Measurements from ENCODE around the gene TRAK2.

Gene TRAK2

GRCh38 chr2:201348758-201349157 is 102.5 kb downstream of the TRAK2 start:
- Histone ChIP-seq H3K27ac (ENCODE audit: low read length) (no peak overlapping the region), H3K4me3 (ENCODE audit: low read length) (no peak overlapping the region), H3K36me3 (ENCODE audit: control insufficient read depth, low read depth, low read length) (no peaks in the 10 kb centered on the region), H3K9me3 (ENCODE audit: control insufficient read depth, low read depth, low read length) (no peaks in the 10 kb centered on the region), H3K4me1 (ENCODE audit: control insufficient read depth, low read depth, low read length) (no peaks in the 10 kb centered on the region), H3K27me3 (ENCODE audit: control insufficient read depth, insufficient read depth, low read length) (no peaks in the 10 kb centered on the region), H3K9ac (ENCODE audit: low read length) (no peak overlapping the region)

GRCh38 chr2:201347138-201347537 is 104.1 kb downstream of the TRAK2 start:
- H3K9ac ChIP-seq (ENCODE audit: low read length), result no peak overlapping the region
- H3K36me3 ChIP-seq (ENCODE audit: control insufficient read depth, low read depth, low read length), result no peaks in the 10 kb centered on the region
- H3K9me3 ChIP-seq (ENCODE audit: control insufficient read depth, low read depth, low read length), result no peaks in the 10 kb centered on the region
- H3K4me1 ChIP-seq (ENCODE audit: control insufficient read depth, low read depth, low read length), result no peaks in the 10 kb centered on the region
- no peaks in the 10 kb centered on the region for H3K27me3 ChIP-seq (ENCODE audit: control insufficient read depth, insufficient read depth, low read length)
- H3K27ac ChIP-seq (ENCODE audit: low read length), result no peak overlapping the region
- H3K4me3 ChIP-seq (ENCODE audit: low read length), result no peak overlapping the region

GRCh38 chr2:201345625-201346213 is 105.5 kb downstream of the TRAK2 start:
- no peak overlapping the region for H3K27ac ChIP-seq (ENCODE audit: low read length)

GRCh38 chr2:201344663-201345366 is 106.4 kb downstream of the TRAK2 start:
- Histone ChIP-seq H3K27ac (ENCODE audit: low read length) (no peak overlapping the region), H3K4me3 (ENCODE audit: low read length) (no peak overlapping the region), H3K36me3 (ENCODE audit: control insufficient read depth, low read depth, low read length) (no peaks in the 10 kb centered on the region), H3K4me1 (ENCODE audit: control insufficient read depth, low read depth, low read length) (no peaks in the 10 kb centered on the region), H3K27me3 (ENCODE audit: control insufficient read depth, insufficient read depth, low read length) (no peaks in the 10 kb centered on the region), H3K9me3 (ENCODE audit: control insufficient read depth, low read depth, low read length) (no peaks in the 10 kb centered on the region), H3K9ac (ENCODE audit: low read length) (no peak overlapping the region)

More at GRCh38 chr2:201345625-201346213, 105.5 kb downstream of the TRAK2 start:
- no peaks in the 10 kb centered on the region for H3K36me3 ChIP-seq (ENCODE audit: control insufficient read depth, low read depth, low read length)
- no peaks in the 10 kb centered on the region for H3K27me3 ChIP-seq (ENCODE audit: control insufficient read depth, insufficient read depth, low read length)
- H3K4me1 ChIP-seq (ENCODE audit: control insufficient read depth, low read depth, low read length), result no peaks in the 10 kb centered on the region
- H3K9ac ChIP-seq (ENCODE audit: low read length), result no peak overlapping the region
- H3K4me3 ChIP-seq (ENCODE audit: low read length), result no peak overlapping the region
- no peaks in the 10 kb centered on the region for H3K9me3 ChIP-seq (ENCODE audit: control insufficient read depth, low read depth, low read length)

- no peaks in the 10 kb centered on the region for H3K9me3 ChIP-seq (ENCODE audit: control insufficient read depth, low read depth, low read length)
- no peaks in the 10 kb centered on the region for H3K36me3 ChIP-seq (ENCODE audit: control insufficient read depth, low read depth, low read length)
- H3K27me3 ChIP-seq (ENCODE audit: control insufficient read depth, insufficient read depth, low read length), result no peaks in the 10 kb centered on the region
- H3K9ac ChIP-seq (ENCODE audit: low read length), result no peak overlapping the region
- H3K4me3 ChIP-seq (ENCODE audit: low read length), result no peak overlapping the region
- H3K4me1 ChIP-seq (ENCODE audit: control insufficient read depth, low read depth, low read length), result no peaks in the 10 kb centered on the region
- H3K27ac ChIP-seq (ENCODE audit: low read length), result no peak overlapping the region
Measured at GRCh38 chr2:201343559-201343958, 107.7 kb downstream of the TRAK2 start.

GRCh38 chr2:201342923-201343322 is 108.3 kb downstream of the TRAK2 start:
- no peaks in the 10 kb centered on the region for H3K4me1 ChIP-seq (ENCODE audit: control insufficient read depth, low read depth, low read length)
- no peaks in the 10 kb centered on the region for H3K9me3 ChIP-seq (ENCODE audit: control insufficient read depth, low read depth, low read length)
- no peak overlapping the region for H3K9ac ChIP-seq (ENCODE audit: low read length)
- no peak overlapping the region for H3K4me3 ChIP-seq (ENCODE audit: low read length)
- H3K27ac ChIP-seq (ENCODE audit: low read length), result no peak overlapping the region
- H3K27me3 ChIP-seq (ENCODE audit: control insufficient read depth, insufficient read depth, low read length), result no peaks in the 10 kb centered on the region
- no peaks in the 10 kb centered on the region for H3K36me3 ChIP-seq (ENCODE audit: control insufficient read depth, low read depth, low read length)

GRCh38 chr2:201329409-201329808 is 121.8 kb downstream of the TRAK2 start:
- no peak overlapping the region for H3K27ac ChIP-seq (ENCODE audit: low read length)
- no peaks in the 10 kb centered on the region for H3K27me3 ChIP-seq (ENCODE audit: control insufficient read depth, insufficient read depth, low read length)
- no peaks in the 10 kb centered on the region for H3K9me3 ChIP-seq (ENCODE audit: control insufficient read depth, low read depth, low read length)
- no peaks in the 10 kb centered on the region for H3K4me1 ChIP-seq (ENCODE audit: control insufficient read depth, low read depth, low read length)
- H3K4me3 ChIP-seq (ENCODE audit: low read length), result no peak overlapping the region
- no peaks in the 10 kb centered on the region for H3K36me3 ChIP-seq (ENCODE audit: control insufficient read depth, low read depth, low read length)
- H3K9ac ChIP-seq (ENCODE audit: low read length), result no peak overlapping the region

- Histone ChIP-seq H3K9ac (ENCODE audit: low read length) (no peak overlapping the region), H3K27me3 (ENCODE audit: control insufficient read depth, insufficient read depth, low read length) (no peaks in the 10 kb centered on the region), H3K27ac (ENCODE audit: low read length) (no peak overlapping the region), H3K4me1 (ENCODE audit: control insufficient read depth, low read depth, low read length) (no peaks in the 10 kb centered on the region), H3K36me3 (ENCODE audit: control insufficient read depth, low read depth, low read length) (no peaks in the 10 kb centered on the region), H3K4me3 (ENCODE audit: low read length) (no peak overlapping the region), H3K9me3 (ENCODE audit: control insufficient read depth, low read depth, low read length) (no peaks in the 10 kb centered on the region)
Measured at GRCh38 chr2:201327678-201328077, 123.6 kb downstream of the TRAK2 start.
